Peyer's patch (tissue), 4 donors: ENCODE data around the gene IL22RA1. TPM values are rescaled to one million over a fixed set of nuclear protein-coding genes. Genes with fewer than 3 reads are reported as not detected.

Experiments used
- DNase-seq, 3 donors: peaks; one replicate each; pipeline ENCODE4 v3.0.0-alpha.2; 2017 to 2019
- H3K27ac ChIP-seq, 4 donors: fragments of 200-600 bp; sonication (generic); one replicate each; pipeline ENCODE4 v1.5.1; 2016 to 2019
- H3K27me3 ChIP-seq, 2 donors: fragments of 200-600 bp; sonication (generic); one replicate each; pipeline ENCODE4 v1.5.1; 2019
- H3K36me3 ChIP-seq, 3 donors: fragments of 200-600 bp; sonication (generic); one replicate each; pipeline ENCODE4 v1.5.1; 2016 to 2019
- H3K4me1 ChIP-seq, 4 donors: fragments of 200-600 bp; sonication (generic); one replicate each; pipeline ENCODE4 v1.5.1; 2016 to 2019
- H3K4me3 ChIP-seq, 4 donors: fragments of 200-600 bp; sonication (generic); 1 replicate in 3 of 4; 2 replicates in 1 of 4; pipeline ENCODE4 v1.5.1; 2016 to 2019; ENCODE audit warnings: mild to moderate bottlenecking in 1 of 4
- H3K9me3 ChIP-seq, 4 donors: fragments of 200-600 bp; sonication (generic); one replicate each; pipeline ENCODE4 v1.5.1; 2016 to 2019; ENCODE audit warnings: mild to moderate bottlenecking in 1 of 4
- POLR2A ChIP-seq, 2 donors: fragments of 450-650 bp; IDR thresholded peaks; one replicate each; pipeline ENCODE4 v1.5.1; 2017; ENCODE audit warnings: antibody characterized with exemption in 2 of 2, mild to moderate bottlenecking in 2 of 2, moderate library complexity in 2 of 2
- total RNA-seq, 4 donors: library from RNA; depleted of rRNA; stranded (reverse); fragments of >200 nt; gene quantifications; one replicate each; pipeline ENCODE4 v1.1.0, GENCODE V29; 2016
- TF ChIP-seq, protein P1 (sequence below), 6 experiments: fragments of 450-650 bp in 4 of 6; fragments of 200-600 bp in 2 of 6; sonication (generic) in 1 of 6; IDR thresholded peaks; one replicate each; pipeline ENCODE4 v1.5.1; 2017 to 2019; ENCODE audit warnings: antibody characterized with exemption in 6 of 6, mild to moderate bottlenecking in 3 of 6, moderate library complexity in 1 of 6

Gene IL22RA1
- total RNA-seq, 4 donors from 2014 or later, result 9.9 to 87.9 (median 74.5) TPM

DNA sequence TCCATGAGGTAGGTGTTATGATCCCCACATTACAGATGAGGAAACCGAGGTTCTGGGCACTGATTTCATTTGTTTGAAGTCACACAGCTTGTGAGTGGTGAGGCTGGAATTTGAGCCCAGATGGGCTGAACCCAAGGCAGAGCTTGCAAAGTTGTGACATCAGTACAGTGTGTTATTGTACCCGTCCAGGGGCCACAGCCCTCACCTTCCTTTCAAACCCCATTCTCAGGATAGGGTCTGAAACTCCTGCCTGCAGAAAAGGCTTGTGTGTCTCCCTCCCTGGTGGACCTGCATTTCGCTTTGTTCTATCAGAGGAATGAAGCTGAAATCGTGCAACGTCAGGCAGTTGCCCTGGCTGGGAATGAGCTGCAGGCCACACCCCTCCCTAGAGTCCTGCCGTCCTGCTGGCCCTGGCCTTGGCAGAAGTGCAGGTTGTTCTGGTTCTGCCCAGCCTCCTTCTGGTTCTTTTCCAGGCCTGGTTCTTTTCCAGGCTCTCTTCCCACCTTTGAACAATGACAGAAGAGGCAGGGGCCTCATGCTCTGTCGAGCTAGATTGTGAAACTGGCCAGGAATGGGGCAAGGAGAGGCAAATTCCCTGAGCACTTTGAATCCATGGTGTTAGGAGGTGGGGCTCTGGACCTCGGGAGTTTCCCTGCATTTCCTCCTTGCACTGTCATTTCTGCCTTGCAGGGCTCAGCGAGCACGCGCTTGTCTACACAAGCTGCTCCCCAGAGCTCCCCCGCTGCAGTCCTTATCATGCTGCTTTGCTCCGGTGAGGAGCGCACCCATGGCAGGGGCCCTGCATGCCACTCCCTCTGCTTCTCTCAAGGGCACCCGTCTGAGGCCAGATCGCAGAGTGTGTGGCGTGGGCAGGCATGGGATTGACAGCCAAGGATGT lies 22.8 kb downstream of the IL22RA1 start:
- H3K4me3 ChIP-seq, result peak overlapping the region in 1 of 4 donors; percentile 18
- no peaks in the 10 kb centered on the region for H3K9me3 ChIP-seq
- H3K36me3 ChIP-seq, result peaks cover 0 to 8% (median 0%) of the 10 kb centered on the region in 3 donors
- DNase-seq, result peak in 2 of 3 donors; percentile 83 to 84
- H3K27me3 ChIP-seq, result no peaks in the 10 kb centered on the region
- H3K4me1 ChIP-seq, result peaks cover 0 to 52% (median 9%) of the 10 kb centered on the region in 4 donors
- peak in 1 of 2 donors; percentile 67 for TF ChIP-seq POLR2A (IDR thresholded peaks at IDR 0.05)
- TF ChIP-seq, protein P1, sequence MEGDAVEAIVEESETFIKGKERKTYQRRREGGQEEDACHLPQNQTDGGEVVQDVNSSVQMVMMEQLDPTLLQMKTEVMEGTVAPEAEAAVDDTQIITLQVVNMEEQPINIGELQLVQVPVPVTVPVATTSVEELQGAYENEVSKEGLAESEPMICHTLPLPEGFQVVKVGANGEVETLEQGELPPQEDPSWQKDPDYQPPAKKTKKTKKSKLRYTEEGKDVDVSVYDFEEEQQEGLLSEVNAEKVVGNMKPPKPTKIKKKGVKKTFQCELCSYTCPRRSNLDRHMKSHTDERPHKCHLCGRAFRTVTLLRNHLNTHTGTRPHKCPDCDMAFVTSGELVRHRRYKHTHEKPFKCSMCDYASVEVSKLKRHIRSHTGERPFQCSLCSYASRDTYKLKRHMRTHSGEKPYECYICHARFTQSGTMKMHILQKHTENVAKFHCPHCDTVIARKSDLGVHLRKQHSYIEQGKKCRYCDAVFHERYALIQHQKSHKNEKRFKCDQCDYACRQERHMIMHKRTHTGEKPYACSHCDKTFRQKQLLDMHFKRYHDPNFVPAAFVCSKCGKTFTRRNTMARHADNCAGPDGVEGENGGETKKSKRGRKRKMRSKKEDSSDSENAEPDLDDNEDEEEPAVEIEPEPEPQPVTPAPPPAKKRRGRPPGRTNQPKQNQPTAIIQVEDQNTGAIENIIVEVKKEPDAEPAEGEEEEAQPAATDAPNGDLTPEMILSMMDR (IDR thresholded peaks at IDR 0.05), result peak in 1 of 6 experiments; percentile 7
- peak overlapping the region in 3 of 4 donors; percentile 44 to 96 (median 82) for H3K27ac ChIP-seq

DNA sequence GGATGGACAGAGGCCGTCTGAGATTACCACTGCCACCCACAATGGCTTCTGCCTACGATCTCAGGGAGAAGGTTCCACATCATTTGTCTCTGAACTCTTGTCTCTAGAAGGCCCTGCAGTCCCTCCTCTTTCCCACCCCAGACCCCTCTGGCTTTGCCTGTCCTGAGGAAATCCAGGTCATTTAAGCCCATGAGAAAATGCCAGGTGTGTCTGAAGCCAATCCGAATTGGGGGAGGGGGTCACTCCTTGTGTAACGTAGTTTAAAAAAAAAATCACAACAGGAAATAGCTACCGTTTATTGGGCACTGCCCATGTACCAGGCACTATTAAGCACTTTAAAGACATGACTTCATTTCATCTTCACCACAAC lies 23.5 kb downstream of the IL22RA1 start:
- Histone ChIP-seq H3K27me3 (no peaks in the 10 kb centered on the region), H3K4me3 (no peak overlapping the region), H3K9me3 (no peaks in the 10 kb centered on the region), H3K36me3 (peaks cover 0 to 8% (median 0%) of the 10 kb centered on the region in 3 donors), H3K4me1 (peaks cover 0 to 52% (median 9%) of the 10 kb centered on the region in 4 donors), H3K27ac (peak overlapping the region in 3 of 4 donors; percentile 44 to 96 (median 82))
- DNase-seq, result no peak
- TF ChIP-seq POLR2A (IDR thresholded peaks at IDR 0.05), result no peak
- TF ChIP-seq, protein P1 (IDR thresholded peaks at IDR 0.05), result no peak

DNA sequence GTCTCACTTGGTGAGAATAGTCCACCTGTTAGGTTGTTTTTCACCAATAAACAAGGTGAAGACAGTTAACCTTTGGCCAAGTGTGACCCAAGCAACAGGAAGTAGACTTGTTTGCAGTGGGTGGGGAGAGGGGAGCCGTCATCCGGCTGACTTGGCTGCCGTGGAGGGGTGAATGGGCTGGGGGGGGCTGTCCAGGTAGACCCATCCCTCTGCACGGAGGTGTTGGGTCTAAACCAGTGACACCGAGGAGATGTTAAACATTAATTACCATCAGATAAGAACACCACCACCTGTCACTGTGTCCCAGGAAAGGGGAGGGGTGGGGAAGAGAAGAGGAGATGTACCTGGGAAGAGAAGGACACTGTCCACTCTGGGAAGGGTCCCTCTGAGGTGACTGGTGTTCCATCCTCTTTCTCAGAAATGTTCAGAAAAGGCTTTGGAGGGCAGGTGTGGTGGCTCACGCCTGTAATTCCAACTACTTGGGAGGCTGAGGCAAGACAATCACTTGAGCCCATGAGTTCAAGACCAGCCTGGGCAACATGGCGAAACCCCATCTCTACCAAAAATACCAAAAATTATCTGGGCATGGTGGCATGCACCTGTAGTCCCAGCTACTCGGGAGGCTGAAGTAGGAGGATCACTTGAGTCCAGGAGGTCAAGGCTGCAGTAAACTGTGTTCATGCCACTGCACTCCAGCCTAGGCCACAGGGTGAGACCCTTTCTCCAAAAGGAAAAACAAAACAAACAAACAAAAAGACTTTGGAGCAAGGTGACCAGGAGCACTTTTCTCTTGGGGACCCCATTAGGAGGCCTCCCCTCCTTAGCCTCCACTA lies 24.3 kb downstream of the IL22RA1 start:
- H3K36me3 ChIP-seq, result peaks cover 0 to 8% (median 0%) of the 10 kb centered on the region in 3 donors
- peak in 1 of 2 donors; percentile 71 for TF ChIP-seq POLR2A (IDR thresholded peaks at IDR 0.05)
- TF ChIP-seq, protein P1 (IDR thresholded peaks at IDR 0.05), result no peak
- peak overlapping the region in 1 of 4 donors; percentile 2 for H3K4me3 ChIP-seq
- H3K4me1 ChIP-seq, result peaks cover 0 to 56% (median 9%) of the 10 kb centered on the region in 4 donors
- H3K9me3 ChIP-seq, result no peaks in the 10 kb centered on the region
- no peaks in the 10 kb centered on the region for H3K27me3 ChIP-seq
- peak in 2 of 3 donors; percentile 85 to 87 for DNase-seq
- peak overlapping the region in 3 of 4 donors; percentile 44 to 96 (median 82) for H3K27ac ChIP-seq

DNA sequence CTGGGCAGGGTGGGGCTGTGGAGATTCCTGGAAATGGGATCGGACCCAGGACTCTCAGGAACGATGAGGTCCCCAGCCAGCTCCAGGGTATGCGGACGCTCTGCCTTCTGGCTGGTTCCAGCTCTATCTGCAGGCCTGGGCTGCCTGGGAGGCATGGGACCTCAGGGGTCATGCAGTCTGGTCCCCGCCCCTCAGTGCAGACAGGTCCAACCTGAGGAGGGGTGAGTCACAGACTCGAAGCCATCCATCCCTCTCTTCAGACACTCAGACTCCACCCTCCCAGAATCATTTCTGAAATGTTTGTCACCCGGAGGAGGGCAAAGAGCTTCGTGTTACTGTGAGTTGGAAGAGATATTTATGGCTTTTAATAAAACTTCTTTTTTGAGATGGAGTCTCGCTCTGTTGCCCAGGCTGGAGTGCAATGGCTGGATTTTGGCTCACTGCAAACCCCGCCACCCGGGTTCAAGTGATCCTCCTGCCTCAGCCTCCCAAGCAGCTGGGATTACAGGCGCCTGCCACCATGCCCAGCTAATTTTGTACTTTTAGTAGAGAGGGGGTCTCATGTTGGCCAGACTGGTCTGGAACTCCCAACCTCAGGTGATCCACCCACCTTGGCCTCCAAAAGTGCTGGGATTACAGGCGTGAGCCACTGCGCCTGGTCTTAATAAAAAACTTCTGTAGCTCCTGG lies 25.1 kb downstream of the IL22RA1 start:
- H3K27ac ChIP-seq, result peak overlapping the region in 3 of 4 donors; percentile 44 to 96 (median 82)
- H3K9me3 ChIP-seq, result no peaks in the 10 kb centered on the region
- H3K27me3 ChIP-seq, result no peaks in the 10 kb centered on the region
- TF ChIP-seq, protein P1 (IDR thresholded peaks at IDR 0.05), result no peak
- peak in 1 of 2 donors; percentile 49 for TF ChIP-seq POLR2A (IDR thresholded peaks at IDR 0.05)
- peak overlapping the region in 1 of 4 donors; percentile 2 for H3K4me3 ChIP-seq
- H3K36me3 ChIP-seq, result peaks cover 0 to 1% (median 0%) of the 10 kb centered on the region in 3 donors
- H3K4me1 ChIP-seq, result peaks cover 0 to 60% (median 9%) of the 10 kb centered on the region in 4 donors
- peak in 2 of 3 donors; percentile 75 to 86 for DNase-seq

DNA sequence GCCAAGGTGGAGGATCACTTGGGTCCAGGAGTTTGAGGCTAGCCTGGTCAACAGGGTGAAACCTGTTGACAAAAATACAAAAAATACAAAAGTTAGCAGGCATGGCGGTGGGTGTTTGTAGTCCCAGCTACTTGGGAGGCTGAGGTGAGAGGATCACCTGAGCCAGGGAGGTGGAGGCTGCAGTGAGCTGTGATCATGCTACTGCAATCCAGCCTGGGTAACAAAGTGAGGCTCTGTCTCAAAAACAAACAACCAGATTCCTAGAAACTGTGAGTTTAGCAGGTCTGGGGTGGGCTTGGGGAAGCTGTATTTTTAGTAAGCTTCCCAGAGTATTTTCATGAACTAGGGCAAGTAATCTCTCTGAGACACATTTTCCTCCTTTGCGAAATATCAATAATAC lies 25.8 kb downstream of the IL22RA1 start:
- H3K9me3 ChIP-seq, result no peaks in the 10 kb centered on the region
- H3K4me3 ChIP-seq, result no peak overlapping the region
- no peak for DNase-seq
- no peaks in the 10 kb centered on the region for H3K36me3 ChIP-seq
- peaks cover 0 to 63% (median 9%) of the 10 kb centered on the region in 4 donors for H3K4me1 ChIP-seq
- no peaks in the 10 kb centered on the region for H3K27me3 ChIP-seq
- peak overlapping the region in 1 of 4 donors; percentile 96 for H3K27ac ChIP-seq
- no peak for TF ChIP-seq POLR2A (IDR thresholded peaks at IDR 0.05)
- TF ChIP-seq, protein P1 (IDR thresholded peaks at IDR 0.05), result no peak
